Activated T-cell treated with anti-CD3 and anti-CD28 coated beads for 4 hours (primary cell): ENCODE data around the gene C2CD5.

Source experiments
- DNase-seq: peaks from one replicate; pipeline ENCODE4 v3.0.0-alpha.2; 2020

The C2CD5 gene

DNA sequence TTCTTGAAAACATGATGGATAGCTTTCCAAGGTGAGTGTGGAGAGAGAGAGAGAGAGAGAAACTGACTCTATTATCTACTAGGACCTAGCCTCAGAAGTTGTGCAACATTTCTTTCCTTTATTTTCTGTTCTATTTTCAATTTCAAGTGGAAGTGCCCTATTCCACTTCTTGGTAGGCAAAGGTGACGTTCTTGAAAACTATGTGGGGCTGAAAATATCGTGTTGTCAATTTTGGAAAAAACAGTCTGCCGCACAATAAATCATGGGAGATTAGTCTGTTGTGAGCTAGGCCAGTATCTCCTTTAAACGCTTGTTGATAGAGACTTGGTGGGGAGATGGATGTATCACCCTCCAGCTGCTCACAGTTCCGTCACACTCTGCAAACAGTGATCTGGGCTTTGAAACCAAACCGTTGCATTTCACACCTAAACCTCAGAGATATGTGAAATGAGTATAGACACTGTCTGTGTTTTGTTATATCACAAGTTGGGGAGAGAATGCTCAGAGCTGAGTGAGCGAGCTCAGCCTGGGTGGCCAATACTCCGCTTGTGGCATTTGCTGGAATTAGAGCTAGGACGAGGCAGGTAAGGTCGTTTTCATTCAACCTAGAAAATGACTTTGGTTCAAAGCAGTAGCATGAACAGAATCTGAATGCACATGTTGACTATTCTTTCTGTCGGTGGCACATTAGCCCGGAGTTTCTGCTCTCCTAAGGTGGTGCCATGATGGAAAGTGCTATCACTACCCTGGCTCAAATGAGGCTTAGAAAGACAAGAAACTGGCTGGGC lies 134.8 kb downstream of the C2CD5 start:
- no peak for DNase-seq

- DNase-seq = no peak
Observed at GRCh38 chr12:22408610-22409376, 135.5 kb downstream of the C2CD5 start.

DNA sequence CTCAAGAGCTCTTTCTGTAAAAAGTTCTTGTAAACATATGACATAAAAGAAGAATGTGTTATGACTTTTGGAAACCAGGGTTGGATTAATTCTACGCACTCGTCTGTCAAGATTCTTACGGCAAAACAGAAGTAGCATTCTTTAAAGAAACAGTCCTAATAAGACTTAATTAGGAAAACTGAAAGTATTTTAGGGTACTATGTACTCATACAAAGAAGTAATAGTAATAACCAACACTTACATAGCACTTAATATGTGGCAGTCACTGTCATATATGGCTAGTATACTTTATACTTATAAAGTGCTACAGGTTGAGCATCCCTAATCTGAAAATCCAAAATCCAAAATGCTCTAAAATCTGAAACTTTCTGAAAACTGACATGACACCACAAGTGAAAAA lies 136.9 kb downstream of the C2CD5 start:
- no peak for DNase-seq

- DNase-seq = no peak
Observed at GRCh38 chr12:22406627-22407026, 137.7 kb downstream of the C2CD5 start.

- DNase-seq = no peak
Observed at GRCh38 chr12:22399464-22400180, 144.7 kb downstream of the C2CD5 start.
